Stomach (tissue), 9 donors: ENCODE measurements around the gene BNIP3. TPM values are rescaled to one million over a fixed set of nuclear protein-coding genes. Genes with fewer than 3 reads are reported as not detected.

Experiments used
- DNase-seq, 2 donors: peaks; one replicate each; pipeline versions ENCODE4 v3.0.0 to v3.0.0-alpha.2; 2013 to 2019
- H3K27ac ChIP-seq, 5 donors: fragments of 200-600 bp in 4 of 5; sonication (generic) in 4 of 5; one replicate each; pipeline ENCODE4 v1.5.1; 2013 to 2019; ENCODE audit warnings: mild to moderate bottlenecking in 1 of 5, moderate library complexity in 1 of 5
- H3K27me3 ChIP-seq, 3 donors: fragments of 200-600 bp; sonication (generic); one replicate each; pipeline ENCODE4 v1.5.1; 2017 to 2019; ENCODE audit warnings: mixed run types in 1 of 3
- H3K36me3 ChIP-seq, 4 donors: fragments of 200-600 bp; sonication (generic); 1 replicate in 3 of 4; 2 replicates in 1 of 4; pipeline ENCODE4 v1.5.1; 2016 to 2019
- H3K4me1 ChIP-seq, 4 donors: fragments of 200-600 bp; sonication (generic); one replicate each; pipeline ENCODE4 v1.5.1; 2016 to 2019
- H3K4me3 ChIP-seq, 4 donors: fragments of 200-600 bp; sonication (generic) in 3 of 4; one replicate each; pipeline ENCODE4 v1.5.1; 2016 to 2019; ENCODE audit warnings: mild to moderate bottlenecking in 1 of 4
- H3K9me3 ChIP-seq, 4 donors: fragments of 200-600 bp; sonication (generic); one replicate each; pipeline ENCODE4 v1.5.1; 2016 to 2019
- EP300 ChIP-seq: sonication (generic); formaldehyde crosslinking; IDR thresholded peaks from one replicate; pipeline ENCODE4 v1.6.1; 2017; ENCODE audit warnings: antibody characterized with exemption
- POLR2A ChIP-seq, 4 donors: fragments of 450-650 bp; IDR thresholded peaks; one replicate each; pipeline ENCODE4 v1.6.1; 2016; ENCODE audit warnings: antibody characterized with exemption in 4 of 4, control low read depth in 2 of 4, mild to moderate bottlenecking in 1 of 4, moderate library complexity in 1 of 4
- POLR2AphosphoS5 ChIP-seq, 3 donors: sonication (generic); formaldehyde crosslinking; IDR thresholded peaks; one replicate each; pipeline ENCODE4 v1.6.1; 2016; ENCODE audit warnings: antibody characterized with exemption in 3 of 3
- WGBS, 5 donors: extraction: QIAGEN DNeasy Blood & Tissue Kit in 3 of 5; methylation state at CpG; one replicate each; pipeline versions ENCODE4 v1.1.5 to v1.1.7; 2013 to 2018; 5-methylcytosine and 5-hydroxymethylcytosine counted together
- intact Hi-C: fragments of 100-400 bp; cut with DNase I; formaldehyde crosslinking; loops from one replicate; pipeline ENCODE4 v1.15.1; 2023; ENCODE audit warnings: low total_unique reads
- polyA plus RNA-seq, 3 donors: library from polyadenylated mRNA; stranded (reverse); fragments of 200-250 nt; gene quantifications; one replicate each; pipeline ENCODE4 v1.2.3, GENCODE V29; 2013
- total RNA-seq, 5 donors: library from RNA; depleted of rRNA; stranded (reverse); fragments of >200 nt; gene quantifications; one replicate each; pipeline versions ENCODE4 v1.1.0 to v1.2.3, GENCODE V29; 2014 to 2016
- TF ChIP-seq, protein P1 (sequence below), 7 experiments: fragments of 450-650 bp in 4 of 7; fragments of 200-600 bp in 3 of 7; sonication (generic) in 3 of 7; IDR thresholded peaks; one replicate each; pipeline ENCODE4 v1.5.1; 2016 to 2019; ENCODE audit warnings: antibody characterized with exemption in 7 of 7, control low read depth in 2 of 7, mild to moderate bottlenecking in 1 of 7
- donor health status: healthy with polysubstance abuse.
- donor health status: Bipolar disorder and iron deficiency.
- donor health status: healthy.

The BNIP3 gene
- total and polyA plus RNA-seq, 8 donors: 9.8 to 81.7 (median 22.0) TPM

DNA sequence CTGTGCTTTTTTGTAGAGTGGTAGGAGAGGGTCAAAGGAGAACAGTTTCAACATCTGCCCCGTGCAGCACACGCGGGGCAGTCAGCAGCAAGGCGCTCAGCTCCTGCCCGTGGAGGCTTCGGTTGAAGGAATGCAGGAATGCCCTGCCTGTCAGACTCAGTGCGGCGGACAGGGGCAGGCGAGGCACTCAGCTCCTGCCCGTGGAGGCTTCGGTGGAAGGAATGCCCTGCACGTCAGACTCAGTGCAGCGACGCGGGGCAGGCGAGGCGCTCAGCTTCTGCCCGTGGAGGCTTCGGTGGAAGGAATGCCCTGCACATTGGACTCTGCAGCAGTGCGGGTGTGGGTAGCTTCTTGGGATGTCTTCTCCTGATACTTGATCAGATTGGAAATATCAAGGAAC is 43.9 kb downstream of the BNIP3 start:
- no peak overlapping the region for H3K27ac ChIP-seq
- no peaks in the 10 kb centered on the region for H3K9me3 ChIP-seq
- peaks cover 21 to 76% (median 75%) of the 10 kb centered on the region in 4 donors for H3K36me3 ChIP-seq
- intact Hi-C loops: no loop called here
- H3K27me3 ChIP-seq: no peaks in the 10 kb centered on the region
- H3K4me1 ChIP-seq: peaks cover 0 to 11% (median 4%) of the 10 kb centered on the region in 4 donors
- no peak overlapping the region for H3K4me3 ChIP-seq
- 87 to 96% (median 93%) methylated on average over 20 of the region's 20 CpGs for WGBS, 5 donors
- DNase-seq: no peak
- no peak for TF ChIP-seq EP300
- TF ChIP-seq, protein P1, sequence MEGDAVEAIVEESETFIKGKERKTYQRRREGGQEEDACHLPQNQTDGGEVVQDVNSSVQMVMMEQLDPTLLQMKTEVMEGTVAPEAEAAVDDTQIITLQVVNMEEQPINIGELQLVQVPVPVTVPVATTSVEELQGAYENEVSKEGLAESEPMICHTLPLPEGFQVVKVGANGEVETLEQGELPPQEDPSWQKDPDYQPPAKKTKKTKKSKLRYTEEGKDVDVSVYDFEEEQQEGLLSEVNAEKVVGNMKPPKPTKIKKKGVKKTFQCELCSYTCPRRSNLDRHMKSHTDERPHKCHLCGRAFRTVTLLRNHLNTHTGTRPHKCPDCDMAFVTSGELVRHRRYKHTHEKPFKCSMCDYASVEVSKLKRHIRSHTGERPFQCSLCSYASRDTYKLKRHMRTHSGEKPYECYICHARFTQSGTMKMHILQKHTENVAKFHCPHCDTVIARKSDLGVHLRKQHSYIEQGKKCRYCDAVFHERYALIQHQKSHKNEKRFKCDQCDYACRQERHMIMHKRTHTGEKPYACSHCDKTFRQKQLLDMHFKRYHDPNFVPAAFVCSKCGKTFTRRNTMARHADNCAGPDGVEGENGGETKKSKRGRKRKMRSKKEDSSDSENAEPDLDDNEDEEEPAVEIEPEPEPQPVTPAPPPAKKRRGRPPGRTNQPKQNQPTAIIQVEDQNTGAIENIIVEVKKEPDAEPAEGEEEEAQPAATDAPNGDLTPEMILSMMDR (IDR thresholded peaks at IDR 0.05): no peak

DNA sequence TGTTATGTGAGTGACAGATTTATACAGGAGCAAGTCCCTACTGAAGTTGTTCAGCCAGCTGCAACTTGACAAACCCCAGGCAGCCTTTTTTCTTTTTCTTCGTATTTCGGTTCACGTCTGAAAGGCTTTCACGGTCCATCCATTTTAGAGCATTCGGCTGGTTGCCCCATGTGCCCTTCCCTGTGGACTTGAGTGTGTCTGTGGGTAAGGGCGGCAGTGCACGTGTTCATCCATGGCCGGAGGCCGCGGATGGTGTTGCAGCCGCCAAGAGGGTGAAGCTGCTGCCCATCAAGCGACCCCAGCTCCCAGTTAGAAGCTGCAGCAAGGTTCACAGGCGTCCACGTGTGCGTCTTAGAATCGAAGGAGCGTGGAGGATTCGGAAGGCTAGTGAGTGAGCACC is 45.0 kb downstream of the BNIP3 start:
- intact Hi-C loops: no loop called here
- DNase-seq: no peak
- TF ChIP-seq EP300: no peak
- Histone ChIP-seq H3K9me3 (no peaks in the 10 kb centered on the region), H3K4me3 (no peak overlapping the region), H3K36me3 (peaks cover 18 to 72% (median 66%) of the 10 kb centered on the region in 4 donors), H3K4me1 (peaks cover 0 to 22% (median 12%) of the 10 kb centered on the region in 4 donors), H3K27me3 (no peaks in the 10 kb centered on the region), H3K27ac (no peak overlapping the region)
- 94 to 97% (median 97%) methylated on average over 18 of the region's 18 CpGs for WGBS, 5 donors

DNA sequence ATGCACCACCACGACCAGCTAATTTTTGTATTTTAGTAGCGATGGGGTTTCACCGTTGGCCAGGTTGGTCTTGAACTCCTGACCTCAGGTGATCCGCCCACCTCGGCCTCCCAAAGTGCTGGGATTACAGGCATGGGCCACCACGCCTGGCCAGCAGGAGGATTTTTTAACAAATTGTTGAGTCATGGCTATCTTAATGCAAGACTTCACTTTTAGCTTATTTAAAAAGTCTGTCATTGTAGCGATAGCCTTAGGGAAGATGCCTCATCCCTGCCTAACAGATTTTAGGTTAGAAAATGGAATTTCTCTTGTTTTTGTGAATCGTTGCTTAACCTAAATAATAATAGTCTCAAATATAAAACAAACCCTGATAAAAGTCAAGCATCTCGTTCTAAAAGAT is 45.4 kb downstream of the BNIP3 start:
- 87 to 97% (median 94%) methylated on average over 9 of the region's 9 CpGs for WGBS, 5 donors
- H3K4me1 ChIP-seq: peaks cover 0 to 26% (median 14%) of the 10 kb centered on the region in 4 donors
- DNase-seq: no peak
- intact Hi-C loops: no loop called here
- no peaks in the 10 kb centered on the region for H3K27me3 ChIP-seq
- TF ChIP-seq EP300 (no peak), POLR2AphosphoS5 (IDR thresholded peaks at IDR 0.05) (no peak), POLR2A (IDR thresholded peaks at IDR 0.05) (no peak)
- TF ChIP-seq, protein P1 (IDR thresholded peaks at IDR 0.05): no peak
- peaks cover 15 to 68% (median 62%) of the 10 kb centered on the region in 4 donors for H3K36me3 ChIP-seq
- H3K4me3 ChIP-seq: no peak overlapping the region
- H3K9me3 ChIP-seq: no peaks in the 10 kb centered on the region
- H3K27ac ChIP-seq: no peak overlapping the region

DNA sequence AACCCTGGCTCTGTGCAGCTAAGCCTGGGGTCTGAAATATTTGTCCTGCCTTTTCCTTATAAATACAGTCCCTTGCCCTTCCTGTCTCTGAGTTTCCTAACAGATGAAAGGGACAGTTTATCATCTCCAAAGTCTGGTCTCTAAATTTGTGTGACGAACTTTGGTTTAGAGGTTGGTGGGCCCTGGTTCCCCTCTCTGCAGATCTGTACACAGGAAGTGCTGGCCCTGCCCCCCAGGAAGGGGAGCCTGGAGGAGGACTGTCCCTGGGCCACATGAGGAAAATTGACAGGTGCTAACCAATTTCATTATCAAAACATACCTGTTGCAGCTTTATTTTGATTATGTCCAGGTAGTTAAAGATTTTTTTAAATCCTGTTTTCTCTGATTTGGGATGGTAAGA is 46.5 kb downstream of the BNIP3 start:
- 58 to 79% (median 62%) methylated on average over 1 of the region's 1 CpG for WGBS, 5 donors
- Histone ChIP-seq H3K4me1 (peaks cover 0 to 36% (median 19%) of the 10 kb centered on the region in 4 donors), H3K27ac (no peak overlapping the region), H3K36me3 (peaks cover 10 to 57% (median 51%) of the 10 kb centered on the region in 4 donors), H3K9me3 (no peaks in the 10 kb centered on the region), H3K4me3 (no peak overlapping the region), H3K27me3 (no peaks in the 10 kb centered on the region)
- TF ChIP-seq EP300 (no peak), POLR2AphosphoS5 (IDR thresholded peaks at IDR 0.05) (no peak), POLR2A (IDR thresholded peaks at IDR 0.05) (no peak)
- TF ChIP-seq, protein P1 (IDR thresholded peaks at IDR 0.05): no peak
- intact Hi-C loops: no loop called here
- no peak for DNase-seq

DNA sequence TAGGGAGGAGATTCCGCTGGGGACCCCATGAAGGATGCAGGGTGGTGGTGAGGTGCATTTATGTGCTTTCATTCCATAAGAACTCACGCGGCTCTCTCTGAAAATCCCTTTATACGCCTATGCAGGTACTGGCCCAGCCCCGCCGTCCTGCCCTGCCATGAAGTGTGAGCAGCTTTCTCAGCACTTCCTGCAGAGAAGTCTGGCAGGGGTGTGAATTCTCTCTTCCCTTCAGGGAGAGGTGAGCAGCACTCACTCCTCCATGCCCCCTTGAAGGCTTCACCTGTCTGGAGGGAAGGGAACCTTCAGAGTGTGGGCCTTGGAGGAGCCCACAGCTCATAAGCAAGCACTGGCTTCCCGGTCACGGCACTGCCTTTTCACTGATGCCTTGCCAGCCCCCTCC is 47.0 kb downstream of the BNIP3 start:
- no peaks in the 10 kb centered on the region for H3K9me3 ChIP-seq
- intact Hi-C loops: no loop called here
- H3K4me3 ChIP-seq: no peak overlapping the region
- 81 to 88% (median 85%) methylated on average over 8 of the region's 8 CpGs for WGBS, 5 donors
- peak in 1 of 2 donors; percentile 20 for DNase-seq
- no peaks in the 10 kb centered on the region for H3K27me3 ChIP-seq
- TF ChIP-seq EP300 (no peak), POLR2AphosphoS5 (IDR thresholded peaks at IDR 0.05) (no peak), POLR2A (IDR thresholded peaks at IDR 0.05) (no peak)
- TF ChIP-seq, protein P1 (IDR thresholded peaks at IDR 0.05): no peak
- H3K27ac ChIP-seq: no peak overlapping the region
- H3K36me3 ChIP-seq: peaks cover 10 to 54% (median 46%) of the 10 kb centered on the region in 4 donors
- H3K4me1 ChIP-seq: peaks cover 0 to 41% (median 22%) of the 10 kb centered on the region in 4 donors
